ENCODE data around the gene GUCY2C.

GUCY2C gene

DNA sequence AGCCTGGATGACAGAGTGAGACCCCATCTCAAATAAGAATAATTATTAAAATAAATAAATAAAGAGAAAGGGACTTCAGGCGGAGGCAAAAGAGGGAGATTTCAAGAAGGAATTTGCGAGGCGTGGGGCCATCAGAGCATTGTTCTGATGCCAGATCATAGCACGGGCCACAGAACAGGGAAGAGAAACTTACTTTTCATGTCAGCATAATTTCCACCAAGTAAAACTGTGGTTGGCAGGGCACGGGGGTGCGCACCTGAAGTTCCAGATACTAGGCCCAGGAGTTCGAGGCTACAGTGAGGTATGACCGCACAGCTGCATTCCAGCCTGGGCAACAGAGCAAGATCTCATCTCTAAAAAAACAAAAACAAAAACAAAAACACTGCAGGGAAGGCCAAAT is 117.8 kb downstream of the GUCY2C start:
- TF ChIP-seq CTCF (IDR thresholded peaks at IDR 0.05; ENCODE audit: low read depth, low read length, missing control alignments) = no peak
- H3K4me3 ChIP-seq (replicated peaks; ENCODE audit: low read depth, low read length) = no peak overlapping the region
- no peak for DNase-seq (ENCODE audit: extremely low read depth, low read depth)

GRCh38 chr12:14577344-14577743 is 119.1 kb downstream of the GUCY2C start:
- DNase-seq (ENCODE audit: extremely low read depth, low read depth) = no peak
- TF ChIP-seq CTCF (IDR thresholded peaks at IDR 0.05; ENCODE audit: low read depth, low read length, missing control alignments) = no peak
- H3K4me3 ChIP-seq (replicated peaks; ENCODE audit: low read depth, low read length) = no peak overlapping the region

DNA sequence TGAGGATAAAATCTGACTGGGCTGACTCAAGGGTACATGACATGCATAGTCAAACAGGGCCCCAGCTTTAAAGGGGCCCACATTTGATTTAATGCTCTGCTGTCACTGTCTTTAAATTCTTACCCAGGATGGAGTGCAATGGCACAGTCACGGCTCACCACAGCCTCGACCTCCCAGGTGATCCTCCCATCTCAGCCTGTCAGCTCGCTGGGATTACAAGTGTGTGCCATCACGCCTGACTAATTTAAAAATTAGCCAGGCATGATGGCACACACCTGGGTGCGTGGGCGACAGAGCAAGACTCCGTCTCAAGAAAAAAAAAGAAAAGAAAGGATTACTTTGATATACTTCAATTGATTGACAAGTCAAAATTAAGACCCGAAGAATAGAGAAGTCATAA is 119.5 kb downstream of the GUCY2C start:
- no peak for TF ChIP-seq CTCF (IDR thresholded peaks at IDR 0.05; ENCODE audit: low read depth, low read length, missing control alignments)
- no peak overlapping the region for H3K4me3 ChIP-seq (replicated peaks; ENCODE audit: low read depth, low read length)

GRCh38 chr12:14575585-14575984 is 120.8 kb downstream of the GUCY2C start:
- no peak overlapping the region for H3K4me3 ChIP-seq (replicated peaks; ENCODE audit: low read depth, low read length)
- no peak for TF ChIP-seq CTCF (IDR thresholded peaks at IDR 0.05; ENCODE audit: low read depth, low read length, missing control alignments)
- no peak for DNase-seq (ENCODE audit: extremely low read depth, low read depth)

More for the DNA sequence above, 119.5 kb downstream of the GUCY2C start:
- no peak for DNase-seq (ENCODE audit: extremely low read depth, low read depth)

GRCh38 chr12:14573118-14573517 is 123.3 kb downstream of the GUCY2C start:
- no peak for DNase-seq (ENCODE audit: extremely low read depth, low read depth)
- no peak for TF ChIP-seq CTCF (IDR thresholded peaks at IDR 0.05; ENCODE audit: low read depth, low read length, missing control alignments)
- H3K4me3 ChIP-seq (replicated peaks; ENCODE audit: low read depth, low read length) = no peak overlapping the region

GRCh38 chr12:14572401-14572800 is 124.0 kb downstream of the GUCY2C start:
- no peak for TF ChIP-seq CTCF (IDR thresholded peaks at IDR 0.05; ENCODE audit: low read depth, low read length, missing control alignments)
- no peak for DNase-seq (ENCODE audit: extremely low read depth, low read depth)
- no peak overlapping the region for H3K4me3 ChIP-seq (replicated peaks; ENCODE audit: low read depth, low read length)

- no peak for TF ChIP-seq CTCF (IDR thresholded peaks at IDR 0.05; ENCODE audit: low read depth, low read length, missing control alignments)
- H3K4me3 ChIP-seq (replicated peaks; ENCODE audit: low read depth, low read length) = no peak overlapping the region
- no peak for DNase-seq (ENCODE audit: extremely low read depth, low read depth)
Measured at GRCh38 chr12:14571779-14572178, 124.6 kb downstream of the GUCY2C start.
